Keratinocyte (primary cell): ENCODE data around the gene HSF5. TPM values are rescaled to one million over a fixed set of nuclear protein-coding genes. Genes with fewer than 3 reads are reported as not detected.

Experiments used
- DNase-seq: peaks from one replicate; pipeline ENCODE4 v3.0.0-alpha.2; 2011; ENCODE audit warnings: low read depth, missing footprints, low spot score
- FAIRE-seq: peaks from 2 replicates; lab custom pipeline; 2011; peaks lifted over from hg19 to GRCh38; lab: Jason Lieb, UNC
- H2AFZ ChIP-seq: 2 replicates; pipeline ENCODE4 v1.6.0; 2012; ENCODE audit warnings: low read length, control low read depth, inconsistent platforms; ENCODE audit not compliant: control insufficient read depth
- H3K27ac ChIP-seq: 2 replicates; pipeline ENCODE4 v1.5.1; 2011; ENCODE audit warnings: low read length; ENCODE audit not compliant: control insufficient read depth, insufficient read depth
- H3K27me3 ChIP-seq: 3 replicates; pipeline ENCODE4 v1.6.0; 2011; ENCODE audit warnings: low read length; ENCODE audit not compliant: control insufficient read depth, insufficient read depth; ENCODE audit errors: extremely low read depth
- H3K36me3 ChIP-seq, 2 experiments: 2 replicates in 1 of 2; 3 replicates in 1 of 2; pipeline ENCODE4 v1.5.1; 2011; ENCODE audit warnings: low read length in 2 of 2, mild to moderate bottlenecking in 1 of 2; ENCODE audit not compliant: control insufficient read depth in 2 of 2, insufficient read depth in 2 of 2; ENCODE audit errors: extremely low read depth in 1 of 2
- H3K4me1 ChIP-seq: 3 replicates; pipeline ENCODE4 v1.5.1; 2011; ENCODE audit warnings: low read length; ENCODE audit not compliant: control insufficient read depth, insufficient read depth; ENCODE audit errors: extremely low read depth
- H3K4me2 ChIP-seq: 3 replicates; pipeline ENCODE4 v1.6.0; 2011; ENCODE audit warnings: low read depth, low read length; ENCODE audit not compliant: control insufficient read depth, insufficient read depth; ENCODE audit errors: extremely low read depth
- H3K4me3 ChIP-seq, 3 experiments: fragments of 200-600 bp in 1 of 3; sonication (generic) in 1 of 3; 2 replicates in 2 of 3; 3 replicates in 1 of 3; pipeline ENCODE4 v1.5.1; 2011 to 2016; ENCODE audit warnings: low read length in 3 of 3, mild to moderate bottlenecking in 3 of 3, control low read depth in 2 of 3, inconsistent platforms in 1 of 3, low read depth in 1 of 3, mixed read lengths in 1 of 3, mixed run types in 1 of 3, moderate library complexity in 1 of 3; ENCODE audit not compliant: control insufficient read depth in 2 of 3, insufficient read depth in 2 of 3; ENCODE audit errors: extremely low read depth in 1 of 3
- H3K79me2 ChIP-seq: 2 replicates; pipeline ENCODE4 v1.6.0; 2012; ENCODE audit warnings: low read length; ENCODE audit not compliant: control insufficient read depth, insufficient read depth
- H3K9ac ChIP-seq: 3 replicates; pipeline ENCODE4 v1.6.0; 2011; ENCODE audit warnings: low read length; ENCODE audit not compliant: control insufficient read depth, insufficient read depth; ENCODE audit errors: extremely low read depth
- H3K9me1 ChIP-seq: 3 replicates; pipeline ENCODE4 v1.6.0; 2011; ENCODE audit warnings: low read length; ENCODE audit not compliant: control insufficient read depth, insufficient read depth; ENCODE audit errors: extremely low read depth
- H3K9me3 ChIP-seq: 2 replicates; pipeline ENCODE4 v1.5.1; 2012; ENCODE audit warnings: low read depth, low read length; ENCODE audit not compliant: control insufficient read depth
- H4K20me1 ChIP-seq: 3 replicates; pipeline ENCODE4 v1.6.0; 2011; ENCODE audit warnings: low read length; ENCODE audit not compliant: control insufficient read depth, insufficient read depth; ENCODE audit errors: extremely low read depth
- CTCF ChIP-seq, 3 experiments: IDR thresholded peaks in 1 of 3; conservative IDR thresholded peaks in 1 of 3; optimal IDR thresholded peaks in 1 of 3; 2 replicates in 2 of 3; 3 replicates in 1 of 3; pipeline versions ENCODE3 to v1.5.1; 2011; ENCODE audit warnings: low read length in 3 of 3, mild to moderate bottlenecking in 3 of 3, moderate library complexity in 2 of 3, control low read depth in 1 of 3, inconsistent platforms in 1 of 3; ENCODE audit not compliant: insufficient read depth in 2 of 3; ENCODE audit errors: extremely low read depth in 1 of 3
- EZH2 ChIP-seq: IDR thresholded peaks from one replicate; pipeline ENCODE4 v1.6.1; 2012; ENCODE audit warnings: inconsistent platforms, mild to moderate bottlenecking, low read length, moderate library complexity
- dilution Hi-C: fragments of 300-500 bp; cut with MboI; formaldehyde crosslinking; loops from one replicate; pipeline ENCODE4 v1.7.0; 2020; ENCODE audit warnings: low sequenced_read_pairs; ENCODE audit not compliant: extremely low pct_ligation_motif_present
- polyA plus RNA-seq, 5 experiments: library from polyadenylated mRNA; depleted of rRNA in 3 of 5; stranded (reverse) in 3 of 5; stranded (forward) in 1 of 5; unstranded in 1 of 5; fragments of >200 nt; gene quantifications; 1 replicate in 1 of 5; 2 replicates in 3 of 5; 3 replicates in 1 of 5; pipeline versions ENCODE4 v1.2.1 to v1.2.3, GENCODE V29; 2011 to 2012; ENCODE audit warnings: missing spikeins in 2 of 5, low read depth in 1 of 5, low replicate concordance in 1 of 5

The HSF5 gene
- polyA plus RNA-seq, 1 donor (not counting 4 experiments of a cell fraction or from before 2014, with no cell fraction given): 0.01 TPM

GRCh38 chr17:58386708-58387107 is 101.5 kb downstream of the HSF5 start:
- Histone ChIP-seq H3K4me2 (no peak overlapping the region), H3K9me3 (no peaks in the 10 kb centered on the region), H3K27me3 (no peaks in the 10 kb centered on the region), H2AFZ (no peak overlapping the region), H3K9me1 (no peaks in the 10 kb centered on the region), H3K27ac (no peak overlapping the region), H4K20me1 (peaks cover 5% of the 10 kb centered on the region), H3K36me3 (peaks cover 0 to 5% of the 10 kb centered on the region in 2 experiments), H3K79me2 (peaks cover 56% of the 10 kb centered on the region), H3K4me1 (peaks cover 45% of the 10 kb centered on the region), H3K4me3 (no peak overlapping the region), H3K9ac (no peak overlapping the region)
- FAIRE-seq: no peak
- dilution Hi-C loops: no loop called here
- TF ChIP-seq EZH2 (no peak), CTCF (optimal IDR thresholded peaks at IDR 0.05 in 1 of 3, IDR thresholded peaks at IDR 0.05 in 1 of 3, conservative IDR thresholded peaks at IDR 0.05 in 1 of 3; ENCODE audit: extremely low read depth in 1 of 3, insufficient read depth in 2 of 3, low read length in 3 of 3) (no peak)
- no peak for DNase-seq

GRCh38 chr17:58385359-58385899 is 102.8 kb downstream of the HSF5 start:
- dilution Hi-C loops: no loop called here
- H3K4me1 ChIP-seq: peaks cover 36% of the 10 kb centered on the region
- no peaks in the 10 kb centered on the region for H4K20me1 ChIP-seq
- H3K9me3 ChIP-seq: no peaks in the 10 kb centered on the region
- H3K4me3 ChIP-seq: no peak overlapping the region
- H3K9ac ChIP-seq: no peak overlapping the region
- peaks cover 1 to 5% of the 10 kb centered on the region in 2 experiments for H3K36me3 ChIP-seq
- peaks cover 51% of the 10 kb centered on the region for H3K79me2 ChIP-seq
- H3K4me2 ChIP-seq: no peak overlapping the region
- no peak for TF ChIP-seq CTCF (optimal IDR thresholded peaks at IDR 0.05 in 1 of 3, IDR thresholded peaks at IDR 0.05 in 1 of 3, conservative IDR thresholded peaks at IDR 0.05 in 1 of 3; ENCODE audit: extremely low read depth in 1 of 3, insufficient read depth in 2 of 3, low read length in 3 of 3)
- TF ChIP-seq EZH2: no peak
- no peak overlapping the region for H2AFZ ChIP-seq
- FAIRE-seq (no peak), DNase-seq (no peak)
- H3K27ac ChIP-seq: no peak overlapping the region
- no peaks in the 10 kb centered on the region for H3K27me3 ChIP-seq
- H3K9me1 ChIP-seq: no peaks in the 10 kb centered on the region
